ENCODE measurements around the gene PRMT6.
"Not testable (repeated sequence)": the region's sequence is repeated elsewhere in the genome, so short reads cannot be mapped to it uniquely, and the experiment has no call there.

DNA sequence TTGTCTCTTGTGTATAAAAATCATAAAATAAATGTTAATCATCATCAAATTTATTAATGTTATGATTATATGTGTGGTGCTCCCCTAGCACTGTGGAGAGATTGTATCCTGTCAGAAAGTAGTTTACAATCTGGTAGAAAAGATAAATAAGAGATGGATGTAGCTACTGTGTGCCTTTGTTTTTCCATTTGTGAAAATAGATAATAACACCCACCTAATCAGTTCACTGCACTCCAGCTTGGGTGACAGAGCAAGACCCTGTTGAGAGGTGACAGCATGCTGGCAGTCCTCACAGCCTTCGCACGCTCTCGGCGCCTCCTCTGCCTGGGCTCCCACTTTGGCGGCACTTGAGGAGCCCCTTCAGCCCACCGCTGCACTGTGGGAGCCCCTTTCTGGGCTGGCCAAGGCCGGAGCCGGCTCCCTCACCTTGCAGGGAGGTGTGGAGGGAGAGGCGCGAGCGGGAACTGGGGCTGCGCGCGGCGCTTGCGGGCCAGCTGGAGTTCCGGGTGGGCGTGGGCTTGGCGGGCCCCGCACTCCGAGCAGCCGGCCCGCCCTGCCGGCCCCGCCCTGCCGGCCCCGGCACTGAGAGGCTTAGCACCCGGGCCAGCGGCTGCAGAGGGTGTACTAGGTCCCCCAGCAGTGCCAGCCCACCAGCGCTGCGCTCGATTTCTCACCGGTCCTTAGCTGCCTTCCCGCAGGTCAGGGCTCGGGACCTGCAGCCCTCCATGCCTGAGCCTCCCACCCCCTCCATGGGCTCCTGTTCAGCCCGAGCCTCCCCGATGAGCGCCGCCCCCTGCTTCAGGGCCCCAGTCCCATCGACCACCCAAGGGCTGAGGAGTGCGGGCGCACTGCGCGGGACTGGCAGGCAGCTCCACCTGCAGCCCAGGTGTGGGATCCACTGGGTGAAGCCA lies 11.9 kb upstream of the PRMT6 start:
- not testable (repeated sequence) for TF ChIP-seq CTCF (IDR thresholded peaks at IDR 0.05 in 8 of 11, conservative IDR thresholded peaks at IDR 0.05 in 3 of 11); POLR2A (IDR thresholded peaks at IDR 0.05)

All from spleen (tissue), 7 donors.